Esophagus squamous epithelium (tissue), 5 donors: ENCODE results near the gene SPATA17. TPM values are rescaled to one million over a fixed set of nuclear protein-coding genes. Genes with fewer than 3 reads are reported as not detected.

Source experiments
- DNase-seq: peaks from one replicate; lab custom pipeline; 2025; lab: John Stamatoyannopoulos, UW
- H3K27ac ChIP-seq, 4 donors: fragments of 200-600 bp; sonication (generic); one replicate each; pipeline ENCODE4 v1.5.1; 2016 to 2019; ENCODE audit warnings: mild to moderate bottlenecking in 1 of 4
- H3K27me3 ChIP-seq, 4 donors: fragments of 200-600 bp; sonication (generic); 1 replicate in 3 of 4; 2 replicates in 1 of 4; pipeline versions ENCODE4 v1.5.1 to v1.6.0; 2017 to 2021; ENCODE audit warnings: antibody characterized with exemption in 1 of 4
- H3K36me3 ChIP-seq, 3 donors: fragments of 200-600 bp; sonication (generic); one replicate each; pipeline ENCODE4 v1.5.1; 2016 to 2019
- H3K4me1 ChIP-seq, 3 donors: fragments of 200-600 bp; sonication (generic); one replicate each; pipeline ENCODE4 v1.5.1; 2017 to 2019
- H3K4me3 ChIP-seq, 4 donors: fragments of 200-600 bp; sonication (generic); 1 replicate in 3 of 4; 2 replicates in 1 of 4; pipeline ENCODE4 v1.5.1; 2016 to 2019; ENCODE audit warnings: mild to moderate bottlenecking in 2 of 4, moderate library complexity in 1 of 4
- H3K9me3 ChIP-seq, 3 donors: fragments of 200-600 bp; sonication (generic); one replicate each; pipeline ENCODE4 v1.5.1; 2016 to 2019
- POLR2A ChIP-seq, 4 donors: fragments of 450-650 bp; IDR thresholded peaks; one replicate each; pipeline ENCODE4 v1.6.1; 2017; ENCODE audit warnings: antibody characterized with exemption in 4 of 4, mild to moderate bottlenecking in 4 of 4, moderate library complexity in 3 of 4
- WGBS, 2 donors: methylation state at CpG; one replicate each; pipeline ENCODE4 v1.1.5; 2018; 5-methylcytosine and 5-hydroxymethylcytosine counted together
- intact Hi-C: fragments of 100-400 bp; cut with DNase I; formaldehyde crosslinking; loops from one replicate; pipeline ENCODE4 v1.15.0; 2022
- total RNA-seq, 4 donors: library from RNA; depleted of rRNA; stranded (reverse); fragments of >200 nt; gene quantifications; one replicate each; pipeline ENCODE4 v1.1.0, GENCODE V29; 2016
- TF ChIP-seq, protein P1 (sequence below), 6 experiments: fragments of 450-650 bp in 4 of 6; fragments of 200-600 bp in 2 of 6; sonication (generic) in 2 of 6; IDR thresholded peaks; one replicate each; pipeline ENCODE4 v1.5.1; 2016 to 2019; ENCODE audit warnings: antibody characterized with exemption in 6 of 6, mild to moderate bottlenecking in 4 of 6, moderate library complexity in 4 of 6
- donor health status: DM: yes; HTN: yes; CAD: no.

Gene SPATA17
- total RNA-seq, 4 donors from 2014 or later, result 0.11 to 0.19 (median 0.13) TPM; not detected in 1

DNA sequence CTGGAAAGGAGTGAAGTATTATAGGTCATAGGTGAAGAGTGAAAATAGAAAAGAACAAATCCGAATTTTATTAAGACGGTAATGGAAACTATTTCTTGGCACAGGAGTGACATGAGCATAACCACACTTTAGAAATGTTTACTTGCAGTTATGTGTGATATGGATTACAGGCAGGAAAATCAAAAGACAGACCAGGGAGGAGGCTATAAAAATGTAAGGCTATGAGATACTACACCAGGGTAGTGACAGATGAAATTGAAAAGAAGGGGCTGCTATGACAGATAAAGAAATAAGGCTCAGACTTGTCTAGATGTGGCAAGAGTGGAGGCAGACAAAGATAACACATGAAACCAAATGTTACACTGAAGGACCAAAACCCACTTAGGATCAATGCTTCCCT is 32.0 kb upstream of the SPATA17 start:
- H3K4me1 ChIP-seq, result no peaks in the 10 kb centered on the region
- TF ChIP-seq, protein P1, sequence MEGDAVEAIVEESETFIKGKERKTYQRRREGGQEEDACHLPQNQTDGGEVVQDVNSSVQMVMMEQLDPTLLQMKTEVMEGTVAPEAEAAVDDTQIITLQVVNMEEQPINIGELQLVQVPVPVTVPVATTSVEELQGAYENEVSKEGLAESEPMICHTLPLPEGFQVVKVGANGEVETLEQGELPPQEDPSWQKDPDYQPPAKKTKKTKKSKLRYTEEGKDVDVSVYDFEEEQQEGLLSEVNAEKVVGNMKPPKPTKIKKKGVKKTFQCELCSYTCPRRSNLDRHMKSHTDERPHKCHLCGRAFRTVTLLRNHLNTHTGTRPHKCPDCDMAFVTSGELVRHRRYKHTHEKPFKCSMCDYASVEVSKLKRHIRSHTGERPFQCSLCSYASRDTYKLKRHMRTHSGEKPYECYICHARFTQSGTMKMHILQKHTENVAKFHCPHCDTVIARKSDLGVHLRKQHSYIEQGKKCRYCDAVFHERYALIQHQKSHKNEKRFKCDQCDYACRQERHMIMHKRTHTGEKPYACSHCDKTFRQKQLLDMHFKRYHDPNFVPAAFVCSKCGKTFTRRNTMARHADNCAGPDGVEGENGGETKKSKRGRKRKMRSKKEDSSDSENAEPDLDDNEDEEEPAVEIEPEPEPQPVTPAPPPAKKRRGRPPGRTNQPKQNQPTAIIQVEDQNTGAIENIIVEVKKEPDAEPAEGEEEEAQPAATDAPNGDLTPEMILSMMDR (IDR thresholded peaks at IDR 0.05), result no peak
- no peak for TF ChIP-seq POLR2A (IDR thresholded peaks at IDR 0.05)
- H3K27me3 ChIP-seq, result no peaks in the 10 kb centered on the region
- no peak overlapping the region for H3K27ac ChIP-seq
- intact Hi-C loops, result no loop called here
- DNase-seq, result no peak
- 47 to 68% methylated on average over 2 of the region's 2 CpGs for WGBS, 2 donors
- H3K4me3 ChIP-seq, result no peak overlapping the region
- peaks cover 0 to 21% (median 0%) of the 10 kb centered on the region in 3 donors for H3K36me3 ChIP-seq
- H3K9me3 ChIP-seq, result no peaks in the 10 kb centered on the region

DNA sequence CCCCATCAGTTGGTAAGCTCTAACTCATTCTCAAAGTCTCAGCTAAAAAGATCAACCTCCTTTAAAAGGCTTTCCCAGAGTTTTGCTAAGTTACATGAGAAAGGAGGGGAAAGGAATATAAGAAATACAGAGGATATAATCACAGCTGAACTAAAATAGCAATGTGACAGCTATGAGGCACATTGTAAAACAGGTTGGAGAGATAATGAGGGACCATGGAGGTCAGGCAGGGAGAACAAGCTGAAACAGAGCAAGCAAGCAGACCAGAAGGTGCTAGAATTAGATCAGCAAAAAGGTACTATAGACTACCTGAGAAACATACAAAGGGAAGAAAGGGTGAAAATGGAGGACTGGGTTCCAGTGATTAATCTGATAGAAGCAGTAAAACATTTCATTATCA is 28.8 kb upstream of the SPATA17 start:
- no peaks in the 10 kb centered on the region for H3K27me3 ChIP-seq
- peaks cover 0 to 27% (median 0%) of the 10 kb centered on the region in 3 donors for H3K36me3 ChIP-seq
- no peaks in the 10 kb centered on the region for H3K4me1 ChIP-seq
- H3K9me3 ChIP-seq, result no peaks in the 10 kb centered on the region
- intact Hi-C loops, result no loop called here
- no peak overlapping the region for H3K27ac ChIP-seq
- no peak overlapping the region for H3K4me3 ChIP-seq
- no peak for DNase-seq
- TF ChIP-seq, protein P1 (IDR thresholded peaks at IDR 0.05), result no peak
- no peak for TF ChIP-seq POLR2A (IDR thresholded peaks at IDR 0.05)

DNA sequence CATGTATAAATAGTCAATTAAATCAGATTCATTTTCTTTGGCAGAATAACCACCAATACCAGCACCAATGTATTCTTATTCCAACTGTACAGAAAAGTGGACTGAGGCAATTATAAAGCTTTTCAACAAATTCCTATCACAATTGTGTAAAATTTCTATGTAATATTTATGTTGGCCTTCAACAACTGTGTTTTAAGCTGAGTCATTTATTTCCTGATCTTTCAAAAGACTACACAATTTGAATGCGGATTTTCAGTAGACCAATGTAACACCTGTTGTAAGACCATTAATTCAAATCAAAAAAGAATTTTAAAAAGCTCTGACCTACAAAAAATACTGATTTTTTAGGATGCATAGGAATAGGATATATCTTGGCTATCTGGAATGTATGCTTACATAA is 25.8 kb upstream of the SPATA17 start:
- H3K4me1 ChIP-seq, result no peaks in the 10 kb centered on the region
- H3K27ac ChIP-seq, result no peak overlapping the region
- no peak for DNase-seq
- no peaks in the 10 kb centered on the region for H3K9me3 ChIP-seq
- intact Hi-C loops, result no loop called here
- TF ChIP-seq POLR2A (IDR thresholded peaks at IDR 0.05), result no peak
- TF ChIP-seq, protein P1 (IDR thresholded peaks at IDR 0.05), result no peak
- H3K36me3 ChIP-seq, result peaks cover 0 to 42% (median 0%) of the 10 kb centered on the region in 3 donors
- no peak overlapping the region for H3K4me3 ChIP-seq
- WGBS, 2 donors, result 76 to 96% methylated on average over 1 of the region's 1 CpG
- no peaks in the 10 kb centered on the region for H3K27me3 ChIP-seq

DNA sequence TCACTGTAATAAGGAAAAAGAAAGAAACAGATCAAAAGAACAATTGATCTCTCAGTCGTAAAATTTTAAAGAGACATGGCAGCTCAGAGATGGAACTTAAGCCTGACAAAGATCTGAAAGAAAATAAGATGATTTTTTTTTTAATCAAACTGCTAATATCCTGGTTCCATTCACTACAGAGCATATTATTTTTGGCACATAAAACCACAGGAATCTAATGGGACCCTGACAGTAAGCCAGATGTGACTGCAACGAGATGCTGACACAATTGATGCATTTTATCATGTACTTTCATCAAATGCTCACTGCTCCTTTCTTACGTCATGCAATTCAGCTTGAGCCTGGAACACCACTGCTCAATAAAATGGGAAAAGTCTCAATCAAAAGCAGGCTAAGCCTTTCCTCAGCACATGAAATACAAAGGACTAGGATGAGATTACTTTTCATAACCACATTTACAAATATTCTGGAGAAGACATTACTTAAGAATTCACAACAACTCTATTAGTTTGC is 16.9 kb upstream of the SPATA17 start:
- Histone ChIP-seq H3K4me3 (no peak overlapping the region), H3K27ac (no peak overlapping the region), H3K4me1 (no peaks in the 10 kb centered on the region), H3K9me3 (no peaks in the 10 kb centered on the region), H3K27me3 (no peaks in the 10 kb centered on the region), H3K36me3 (peaks cover 0 to 43% (median 0%) of the 10 kb centered on the region in 3 donors)
- intact Hi-C loops, result no loop called here
- 53 to 77% methylated on average over 3 of the region's 3 CpGs for WGBS, 2 donors
- DNase-seq, result no peak
- TF ChIP-seq, protein P1 (IDR thresholded peaks at IDR 0.05), result no peak
- TF ChIP-seq POLR2A (IDR thresholded peaks at IDR 0.05), result no peak

DNA sequence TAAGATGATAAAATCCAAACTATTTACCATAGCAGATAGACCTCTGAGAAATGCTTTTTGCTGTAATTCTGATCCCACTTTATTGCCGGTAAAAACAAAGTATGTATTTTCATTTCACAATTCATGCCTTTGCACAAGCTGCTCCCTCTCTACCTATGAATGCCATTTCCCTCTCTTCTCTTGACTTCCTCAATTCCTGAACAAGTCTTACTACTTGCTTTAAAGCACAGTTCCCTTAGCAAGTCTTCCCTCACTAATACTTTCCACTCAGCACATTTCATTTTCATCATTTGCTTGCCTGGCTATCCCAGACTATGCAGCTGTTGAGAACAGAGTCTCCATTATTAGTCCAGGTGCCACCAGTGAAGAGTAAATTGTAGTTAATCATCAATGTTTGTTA is 14.0 kb upstream of the SPATA17 start:
- TF ChIP-seq, protein P1 (IDR thresholded peaks at IDR 0.05), result no peak
- no peak for TF ChIP-seq POLR2A (IDR thresholded peaks at IDR 0.05)
- Histone ChIP-seq H3K36me3 (peaks cover 0 to 31% (median 0%) of the 10 kb centered on the region in 3 donors), H3K4me3 (no peak overlapping the region), H3K4me1 (no peaks in the 10 kb centered on the region), H3K27me3 (no peaks in the 10 kb centered on the region), H3K27ac (no peak overlapping the region), H3K9me3 (no peaks in the 10 kb centered on the region)
- 86 to 93% methylated on average over 1 of the region's 1 CpG for WGBS, 2 donors
- intact Hi-C loops, result no loop called here
- no peak for DNase-seq
